GM19395 (cell line): ENCODE results near the gene RASL10B.
A peak's percentile ranks its signal among the peaks of the same experiment; 100 is the strongest.

Experiments used
- ATAC-seq: cut with Tn5 transposase; IDR thresholded peaks from one replicate; pipeline ENCODE4 v1.9.1; 2021; ENCODE audit warnings: mild to moderate bottlenecking, moderate library complexity; ENCODE audit not compliant: unreplicated experiment

The RASL10B gene

GRCh38 chr17:35763767-35764122, 32.3 kb downstream of the RASL10B start:
- no peak for ATAC-seq

- ATAC-seq, result peak; percentile 79
These were observed 32.9 kb downstream of the RASL10B start for GRCh38 chr17:35764123-35764991.

GRCh38 chr17:35765086-35765710, 33.8 kb downstream of the RASL10B start:
- ATAC-seq, result no peak

DNA sequence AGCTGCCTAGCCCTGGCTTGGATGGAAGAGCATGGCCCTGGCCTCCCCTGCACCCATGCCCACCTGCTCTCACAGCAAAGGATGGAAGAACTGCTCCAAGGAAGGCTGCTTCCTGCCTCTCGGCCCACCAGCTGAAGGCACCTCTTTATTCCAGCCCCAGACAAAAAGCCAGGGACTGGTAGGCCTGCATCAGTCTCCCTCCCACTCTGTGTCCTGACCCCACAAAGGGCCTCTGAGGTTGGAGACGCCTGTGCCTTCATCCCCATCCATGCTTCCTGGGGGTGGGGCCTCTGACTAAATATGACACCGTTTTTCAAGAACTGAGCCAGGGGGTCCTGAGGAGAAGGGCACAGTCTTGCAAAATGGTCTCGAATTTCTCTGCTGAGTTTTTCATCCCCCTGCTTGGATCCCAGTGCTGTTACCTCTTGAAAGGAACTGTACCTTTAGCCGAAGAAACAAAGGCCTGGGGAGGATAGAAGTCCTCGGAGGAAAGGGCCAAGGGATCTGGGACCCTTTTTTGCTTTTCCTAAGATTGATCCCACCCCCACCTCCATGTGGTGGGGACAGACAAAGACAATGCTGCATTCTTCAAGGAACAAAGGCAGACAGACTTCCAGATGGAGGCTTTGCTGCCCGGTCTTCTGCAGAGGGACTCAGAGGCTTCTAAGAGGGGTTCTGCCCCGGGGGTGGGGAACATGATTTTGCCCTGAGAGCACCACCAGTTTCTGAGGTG, 34.5 kb downstream of the RASL10B start:
- ATAC-seq, result no peak

DNA sequence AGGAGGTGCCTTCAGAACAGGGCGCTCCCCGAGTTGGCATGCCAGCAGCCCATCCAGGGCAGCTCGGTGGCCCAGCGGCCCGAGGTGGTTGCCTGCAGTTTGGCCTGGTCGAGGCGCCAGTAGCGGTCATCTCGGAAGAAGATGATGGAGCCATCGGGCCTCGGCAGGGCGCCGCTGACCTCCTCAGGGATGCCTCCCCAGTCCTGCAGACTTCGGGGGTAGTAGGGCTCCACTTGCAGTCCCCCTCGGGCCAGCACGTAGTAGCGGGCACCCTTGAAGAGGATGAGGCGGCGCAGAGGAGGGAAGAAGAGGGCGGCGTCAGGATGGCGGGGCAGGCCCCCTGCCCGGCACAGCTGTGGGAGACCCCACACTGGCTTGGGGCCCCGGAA, 35.0 kb downstream of the RASL10B start:
- ATAC-seq, result no peak

DNA sequence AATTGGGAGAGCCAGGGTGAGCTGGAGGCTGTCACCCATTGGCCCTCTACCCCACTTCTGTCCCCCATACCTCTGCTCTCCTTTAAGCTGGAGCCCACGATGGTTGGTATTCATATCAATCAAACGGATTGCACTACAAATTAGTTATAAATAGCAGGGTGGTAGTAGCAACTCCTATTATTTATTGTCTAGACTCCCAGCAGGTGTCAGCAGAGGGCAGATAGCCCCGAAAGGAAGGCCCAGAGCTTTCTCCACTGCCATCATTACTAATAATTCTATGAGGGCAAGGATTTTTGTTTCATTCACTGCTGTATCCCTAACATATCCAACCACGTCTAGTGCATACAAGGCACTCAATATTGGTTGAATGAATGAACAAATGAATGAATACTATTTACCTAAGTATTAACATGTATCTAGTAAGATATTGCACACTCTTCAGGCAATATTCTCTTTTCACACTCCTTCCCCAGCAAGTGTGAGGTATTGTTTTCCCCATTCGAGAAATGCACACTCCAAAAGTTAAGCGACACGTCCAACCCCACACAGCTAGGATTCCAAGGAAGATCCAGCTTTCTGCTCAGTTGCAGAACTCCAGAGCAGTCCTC, 35.6 kb downstream of the RASL10B start:
- ATAC-seq, result no peak

DNA sequence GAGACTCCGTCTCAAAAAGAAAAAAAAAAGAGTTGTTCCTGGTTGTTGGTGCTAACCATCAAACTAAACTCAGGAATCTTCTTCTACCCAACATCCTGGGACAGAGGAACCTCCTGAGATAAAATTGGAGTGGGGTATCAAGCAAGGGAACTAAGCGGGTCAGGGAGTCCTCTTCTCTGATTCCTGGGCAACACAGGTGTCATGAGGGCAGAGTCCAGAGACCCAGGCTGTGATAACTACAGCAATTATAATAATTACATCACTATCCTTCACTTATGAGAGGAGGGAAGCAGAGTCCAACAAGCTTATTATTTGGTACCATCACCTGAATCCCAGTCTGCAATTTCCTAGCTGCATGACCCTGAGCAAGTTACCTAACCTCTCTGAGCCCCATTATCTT, 37.4 kb downstream of the RASL10B start:
- no peak for ATAC-seq

GRCh38 chr17:35769895-35770486, 38.6 kb downstream of the RASL10B start:
- ATAC-seq, result no peak

GRCh38 chr17:35773129-35773528, 41.7 kb downstream of the RASL10B start:
- ATAC-seq, result no peak

- no peak for ATAC-seq
These were observed 42.4 kb downstream of the RASL10B start for GRCh38 chr17:35773679-35774425.

GRCh38 chr17:35774499-35774898, 43.1 kb downstream of the RASL10B start:
- ATAC-seq, result no peak

DNA sequence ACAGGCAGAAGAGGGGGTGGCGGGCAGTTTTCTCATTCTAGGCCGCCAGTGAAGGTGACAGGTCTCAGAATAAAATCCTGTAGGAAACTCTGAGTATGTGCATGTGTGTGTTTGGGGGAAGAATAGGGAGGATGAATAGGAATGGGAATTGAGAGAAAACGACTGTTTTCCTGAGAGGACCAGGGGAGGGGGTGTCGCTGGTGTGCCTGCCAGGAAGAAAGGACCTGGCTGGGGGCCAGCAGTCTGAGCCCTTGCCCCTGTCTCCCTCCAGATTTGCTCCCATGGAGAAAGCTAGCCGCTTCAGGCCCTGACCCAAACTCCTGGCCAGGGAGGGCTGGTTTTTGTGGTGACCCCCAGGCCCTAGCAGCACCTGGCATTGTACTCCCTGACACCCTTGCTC, 43.6 kb downstream of the RASL10B start:
- ATAC-seq, result no peak

GRCh38 chr17:35775583-35775982, 44.1 kb downstream of the RASL10B start:
- no peak for ATAC-seq

- no peak for ATAC-seq
These were observed 47.3 kb downstream of the RASL10B start for GRCh38 chr17:35778641-35779196.

DNA sequence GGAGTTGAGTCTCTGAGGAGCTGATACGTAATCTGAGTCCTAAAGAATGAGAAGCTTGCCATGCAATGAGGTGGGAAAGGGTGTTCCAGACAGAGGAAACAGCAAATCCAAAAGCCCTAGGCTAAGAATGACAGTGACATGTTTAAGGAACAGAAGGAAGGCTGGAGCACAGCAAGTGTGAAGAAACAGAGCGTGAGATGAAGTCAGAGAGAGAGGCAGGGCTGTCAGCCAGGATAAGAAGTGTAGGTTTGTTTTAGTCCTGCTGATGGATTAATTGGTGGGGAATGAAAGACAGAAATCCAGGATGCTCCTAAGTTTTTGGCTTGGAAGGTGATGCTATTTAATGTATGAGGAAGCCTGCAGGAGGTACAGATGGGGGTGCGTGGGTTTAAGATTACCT, 49.5 kb downstream of the RASL10B start:
- no peak for ATAC-seq

DNA sequence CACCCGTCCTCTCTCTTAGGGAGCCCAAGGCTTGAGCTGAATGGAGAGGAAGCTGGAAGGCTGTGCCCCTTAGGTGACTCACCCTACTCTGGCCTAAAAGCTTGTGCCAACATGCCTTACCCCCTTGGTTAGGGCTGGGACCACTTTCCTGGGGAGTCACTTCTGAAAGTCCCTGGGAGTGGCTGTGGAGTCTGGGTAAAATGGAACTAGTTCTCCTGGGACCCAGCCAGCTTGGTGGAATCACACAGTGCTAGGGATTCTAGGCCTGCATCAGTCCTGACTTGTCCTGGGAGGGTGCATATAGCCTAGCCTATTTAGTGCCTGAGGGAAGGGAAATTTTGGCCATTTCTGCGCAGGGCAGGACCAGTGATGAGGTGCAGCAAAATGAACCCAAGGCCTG, 53.5 kb downstream of the RASL10B start:
- ATAC-seq, result no peak

DNA sequence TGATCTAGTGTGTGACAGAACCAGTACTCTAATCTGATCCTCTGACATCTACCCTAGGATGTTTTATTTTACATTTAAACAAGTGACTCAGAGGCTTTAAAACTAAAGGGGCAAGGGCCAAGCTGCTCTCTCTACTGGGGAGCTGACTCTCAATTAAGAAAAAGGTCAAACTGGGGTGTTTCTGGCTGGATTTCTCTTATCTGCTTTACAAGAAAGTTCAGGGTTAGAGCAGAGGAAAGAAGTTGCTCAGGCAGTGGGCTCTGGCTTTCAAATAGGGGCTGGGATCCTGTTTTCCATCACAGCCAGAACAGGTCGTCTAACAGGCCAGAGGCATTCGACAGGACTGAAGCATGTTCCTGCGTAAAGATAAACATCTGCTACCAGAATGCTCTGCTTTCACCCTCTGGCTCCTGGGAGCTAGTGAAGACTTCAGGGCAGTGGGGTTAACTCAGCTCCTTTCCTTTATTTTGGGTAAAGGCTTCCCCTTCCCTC, 55.5 kb downstream of the RASL10B start:
- no peak for ATAC-seq

- ATAC-seq, result no peak
These were observed 57.3 kb downstream of the RASL10B start for GRCh38 chr17:35788477-35789368.

GRCh38 chr17:35790841-35791240, 59.4 kb downstream of the RASL10B start:
- no peak for ATAC-seq
